Mesothelial cell of epicardium (in vitro differentiated cells): ENCODE results near the gene SNHG17. TPM values are rescaled to one million over a fixed set of nuclear protein-coding genes. Genes with fewer than 3 reads are reported as not detected.
"Not testable (repeated sequence)": the region's sequence is repeated elsewhere in the genome, so short reads cannot be mapped to it uniquely, and the experiment has no call there.

Source experiments
- DNase-seq, 2 experiments: peaks; one replicate each; pipeline ENCODE4 v3.0.0; 2021; ENCODE audit warnings: low spot score in 2 of 2; ENCODE audit not compliant: unreplicated experiment in 2 of 2
- H3K27ac Mint-ChIP-seq: 2 replicates; pipeline ENCODE4 v1.8.0; 2021; ENCODE audit warnings: mixed read lengths
- H3K27me3 Mint-ChIP-seq: 2 replicates; pipeline ENCODE4 v1.8.0; 2021; ENCODE audit warnings: low read depth, mixed read lengths
- H3K36me3 Mint-ChIP-seq: 2 replicates; pipeline ENCODE4 v1.8.0; 2021; ENCODE audit warnings: mixed read lengths
- H3K4me1 Mint-ChIP-seq: 2 replicates; pipeline ENCODE4 v1.8.0; 2021; ENCODE audit warnings: mixed read lengths
- H3K4me3 Mint-ChIP-seq: 2 replicates; pipeline ENCODE4 v1.8.0; 2021; ENCODE audit warnings: mild to moderate bottlenecking, moderate library complexity, mixed read lengths
- H3K9me3 Mint-ChIP-seq: 2 replicates; pipeline ENCODE4 v1.8.0; 2021; ENCODE audit warnings: mixed read lengths
- total RNA-seq: library from RNA; stranded (reverse); gene quantifications from 3 replicates; pipeline ENCODE4 v1.2.1, GENCODE V29; 2021
- TF ChIP-seq, protein P1 (sequence below): fragments of 200-600 bp; sonication (generic); IDR thresholded peaks from one replicate; pipeline ENCODE4 v1.5.0; 2021; ENCODE audit warnings: antibody characterized with exemption; ENCODE audit not compliant: unreplicated experiment

Gene SNHG17
- total RNA-seq, 1 donor from 2014 or later = 54.0 TPM

DNA sequence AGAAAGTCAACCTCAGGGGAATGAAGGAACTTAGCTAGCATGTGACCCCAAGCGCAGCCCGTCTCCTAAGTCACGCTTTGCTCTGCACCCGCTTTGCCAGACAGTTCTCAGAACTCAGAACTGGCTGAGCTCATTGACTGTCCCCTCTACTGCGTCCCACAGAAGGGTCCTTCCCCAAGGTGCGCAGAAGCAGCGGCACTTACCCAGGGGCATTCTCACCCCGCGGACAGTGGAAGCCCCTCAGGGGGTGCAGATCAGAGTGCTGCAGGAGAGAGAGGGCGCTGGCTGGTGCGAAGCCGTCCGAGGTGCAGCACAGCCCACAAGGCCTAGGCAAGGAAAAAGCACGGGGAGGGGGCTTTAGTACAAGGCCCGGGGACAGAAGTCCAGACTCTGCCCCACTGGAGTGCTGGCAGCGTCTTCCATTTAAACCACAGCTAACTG, 807 bp downstream of the SNHG17 start:
- H3K36me3 Mint-ChIP-seq = peaks cover 29% of the 10 kb centered on the region
- H3K4me3 Mint-ChIP-seq = peak overlapping the region; percentile 97
- peaks cover 15% of the 10 kb centered on the region for H3K27me3 Mint-ChIP-seq
- peak overlapping the region; percentile 94 for H3K27ac Mint-ChIP-seq
- H3K9me3 Mint-ChIP-seq = peaks cover 11% of the 10 kb centered on the region
- DNase-seq = peak in 1 of 2 experiments; percentile 43
- H3K4me1 Mint-ChIP-seq = peaks cover 12% of the 10 kb centered on the region
- TF ChIP-seq, protein P1, sequence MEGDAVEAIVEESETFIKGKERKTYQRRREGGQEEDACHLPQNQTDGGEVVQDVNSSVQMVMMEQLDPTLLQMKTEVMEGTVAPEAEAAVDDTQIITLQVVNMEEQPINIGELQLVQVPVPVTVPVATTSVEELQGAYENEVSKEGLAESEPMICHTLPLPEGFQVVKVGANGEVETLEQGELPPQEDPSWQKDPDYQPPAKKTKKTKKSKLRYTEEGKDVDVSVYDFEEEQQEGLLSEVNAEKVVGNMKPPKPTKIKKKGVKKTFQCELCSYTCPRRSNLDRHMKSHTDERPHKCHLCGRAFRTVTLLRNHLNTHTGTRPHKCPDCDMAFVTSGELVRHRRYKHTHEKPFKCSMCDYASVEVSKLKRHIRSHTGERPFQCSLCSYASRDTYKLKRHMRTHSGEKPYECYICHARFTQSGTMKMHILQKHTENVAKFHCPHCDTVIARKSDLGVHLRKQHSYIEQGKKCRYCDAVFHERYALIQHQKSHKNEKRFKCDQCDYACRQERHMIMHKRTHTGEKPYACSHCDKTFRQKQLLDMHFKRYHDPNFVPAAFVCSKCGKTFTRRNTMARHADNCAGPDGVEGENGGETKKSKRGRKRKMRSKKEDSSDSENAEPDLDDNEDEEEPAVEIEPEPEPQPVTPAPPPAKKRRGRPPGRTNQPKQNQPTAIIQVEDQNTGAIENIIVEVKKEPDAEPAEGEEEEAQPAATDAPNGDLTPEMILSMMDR = no peak

DNA sequence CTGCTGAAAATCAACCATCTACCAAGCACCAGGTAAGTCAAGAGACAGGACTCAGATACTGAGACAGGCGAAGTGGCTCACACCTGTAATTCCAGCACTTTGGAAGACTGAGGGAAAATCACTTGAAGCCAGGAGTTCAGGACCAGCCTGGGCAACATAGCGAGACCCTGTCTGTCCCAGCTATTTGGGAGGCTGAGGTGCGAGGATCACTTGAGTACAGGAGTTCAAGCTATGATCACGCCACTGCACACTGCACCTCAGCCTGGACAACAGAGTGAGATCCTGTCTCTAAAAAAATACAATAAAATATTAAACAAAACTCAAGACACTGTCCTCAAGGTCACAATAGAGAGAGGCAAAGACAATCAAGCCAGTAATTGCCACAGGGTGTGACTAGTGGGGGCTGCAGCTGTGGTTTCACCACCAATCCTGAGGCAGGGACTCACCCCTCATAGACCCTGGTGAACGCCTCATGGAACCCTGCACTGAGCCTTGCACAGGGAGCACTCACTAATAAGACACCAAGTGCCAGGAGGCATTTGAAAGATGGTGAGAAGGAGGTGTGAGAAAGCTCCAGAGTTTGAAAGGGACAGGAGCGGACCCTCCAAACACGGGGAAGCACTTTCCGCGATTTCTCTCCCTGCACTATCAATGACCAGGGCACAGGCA, 1.7 kb downstream of the SNHG17 start:
- Mint-ChIP-seq H3K27me3 (peaks cover 7% of the 10 kb centered on the region), H3K9me3 (peaks cover 11% of the 10 kb centered on the region), H3K4me3 (peak overlapping the region; percentile 97), H3K36me3 (peaks cover 35% of the 10 kb centered on the region), H3K4me1 (peaks cover 12% of the 10 kb centered on the region), H3K27ac (no peak overlapping the region)
- TF ChIP-seq, protein P1 = no peak
- DNase-seq = no peak

DNA sequence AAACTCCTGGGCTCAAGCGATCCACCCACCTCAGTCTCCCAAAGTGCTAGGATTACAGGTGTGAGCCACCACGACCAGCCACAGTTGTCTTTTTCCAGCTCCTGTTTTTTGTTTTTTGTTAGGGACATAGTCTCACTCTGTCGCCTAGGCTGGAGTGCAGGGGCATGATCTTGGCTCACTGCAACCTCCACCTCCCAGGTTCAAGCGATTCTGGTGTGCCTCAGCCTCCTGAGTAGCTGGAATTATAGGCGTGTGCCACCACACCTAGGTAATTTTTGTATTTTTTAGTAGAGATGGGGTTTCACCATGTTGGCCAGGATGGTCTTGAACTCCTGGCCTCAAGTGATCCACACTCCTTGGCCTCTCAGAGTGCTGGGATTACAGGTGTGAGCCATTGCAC, 2.3 kb downstream of the SNHG17 start:
- Mint-ChIP-seq H3K36me3 (peaks cover 40% of the 10 kb centered on the region), H3K9me3 (peaks cover 11% of the 10 kb centered on the region), H3K4me1 (peaks cover 15% of the 10 kb centered on the region)
- H3K27ac Mint-ChIP-seq, DNase-seq, H3K27me3 Mint-ChIP-seq, H3K4me3 Mint-ChIP-seq: not testable (repeated sequence)

DNA sequence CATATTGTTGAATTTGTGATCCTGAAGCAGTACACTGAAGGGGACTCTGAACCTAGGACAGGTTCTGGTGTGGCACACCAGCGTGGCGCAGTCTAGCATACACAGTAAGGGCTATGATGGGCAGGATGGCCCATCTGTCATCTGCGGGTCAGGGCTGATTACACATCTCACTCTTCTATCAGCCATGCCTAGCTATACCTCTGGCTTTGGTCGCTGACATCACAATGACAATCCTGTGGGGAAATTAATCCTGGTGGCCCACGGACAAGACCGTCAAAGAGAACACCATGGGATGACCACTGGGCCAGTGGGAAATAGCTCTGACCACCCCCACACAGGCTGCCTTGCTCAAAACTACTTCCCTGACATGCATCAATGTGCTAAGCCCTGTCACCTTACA, 2.8 kb downstream of the SNHG17 start:
- H3K36me3 Mint-ChIP-seq = peaks cover 40% of the 10 kb centered on the region
- DNase-seq = no peak
- peaks cover 11% of the 10 kb centered on the region for H3K9me3 Mint-ChIP-seq
- TF ChIP-seq, protein P1 = no peak
- H3K4me1 Mint-ChIP-seq = peaks cover 15% of the 10 kb centered on the region
- H3K27me3 Mint-ChIP-seq = peaks cover 3% of the 10 kb centered on the region
- H3K27ac Mint-ChIP-seq = no peak overlapping the region
- no peak overlapping the region for H3K4me3 Mint-ChIP-seq

DNA sequence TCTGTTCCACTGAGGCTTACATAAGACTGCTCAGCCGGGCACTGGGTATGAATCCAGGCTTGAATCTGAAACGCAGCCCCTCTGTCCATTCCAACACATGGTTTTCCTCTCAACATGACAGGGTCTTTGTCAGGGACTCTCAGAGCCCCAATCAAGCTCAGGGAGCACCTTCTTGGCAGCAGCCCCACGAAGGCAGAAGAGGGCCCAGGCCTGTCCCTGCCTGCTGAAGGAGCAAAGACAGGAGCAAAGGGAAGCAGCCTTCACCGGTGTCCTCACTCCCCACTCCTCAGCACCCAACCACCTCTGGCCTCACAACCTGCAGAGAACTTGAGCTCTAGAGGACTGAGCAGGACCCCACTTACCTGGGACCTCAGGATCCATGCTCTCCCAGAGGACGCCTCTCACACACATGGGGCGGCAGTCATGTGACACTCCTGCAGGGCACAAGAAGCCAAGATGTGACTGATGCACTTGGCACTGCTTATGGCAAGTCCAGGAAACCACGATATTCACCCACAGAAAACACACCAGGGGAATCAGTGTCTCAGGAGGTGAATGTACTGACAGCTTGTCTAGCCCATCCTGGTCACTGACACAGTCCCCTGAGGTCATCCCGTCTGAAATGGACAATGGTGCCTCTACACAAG, 4.3 kb downstream of the SNHG17 start:
- Mint-ChIP-seq H3K4me3 (no peak overlapping the region), H3K27ac (no peak overlapping the region), H3K36me3 (peaks cover 46% of the 10 kb centered on the region), H3K4me1 (peaks cover 15% of the 10 kb centered on the region), H3K9me3 (peaks cover 11% of the 10 kb centered on the region), H3K27me3 (peaks cover 1% of the 10 kb centered on the region)
- no peak for DNase-seq
- TF ChIP-seq, protein P1 = no peak

DNA sequence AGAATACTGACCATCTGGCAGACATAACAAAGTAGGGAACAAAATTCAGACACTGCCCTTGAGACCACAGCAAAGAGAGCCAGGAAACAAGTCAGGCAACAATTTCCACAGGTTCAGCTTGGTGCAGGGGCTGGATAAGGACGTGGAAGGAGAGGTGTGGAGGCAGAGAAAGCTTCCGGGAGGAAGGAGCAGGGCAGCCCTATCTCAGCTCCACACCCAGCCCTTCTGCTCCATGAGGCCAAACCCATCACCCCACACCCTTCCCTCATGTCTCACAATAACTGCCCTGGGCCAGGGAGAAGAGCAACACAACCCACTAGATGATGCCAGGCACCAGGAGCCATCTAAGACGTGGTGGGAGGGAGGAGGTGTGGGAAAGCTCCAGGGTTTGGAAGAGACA, 5.8 kb downstream of the SNHG17 start:
- Mint-ChIP-seq H3K4me1 (peaks cover 12% of the 10 kb centered on the region), H3K27ac (no peak overlapping the region), H3K9me3 (peaks cover 11% of the 10 kb centered on the region), H3K27me3 (no peaks in the 10 kb centered on the region), H3K36me3 (peaks cover 51% of the 10 kb centered on the region), H3K4me3 (no peak overlapping the region)
- no peak for DNase-seq
- TF ChIP-seq, protein P1 = no peak
